Retinal pigment epithelial cell (primary cell): ENCODE data around the gene REEP5.
A peak's percentile ranks its signal among the peaks of the same experiment; 100 is the strongest.

Experiments
- DNase-seq: peaks from one replicate; pipeline ENCODE4 v3.0.0-alpha.2; 2010; ENCODE audit warnings: low read depth
- H3K4me3 ChIP-seq: 2 replicates; pipeline ENCODE4 v1.5.1; 2011; ENCODE audit warnings: mild to moderate bottlenecking, low read length, control low read depth, moderate library complexity
- TF ChIP-seq, protein P1 (sequence below): conservative IDR thresholded peaks from 2 replicates; pipeline ENCODE4 v1.5.1; 2011; ENCODE audit warnings: low read depth, low read length, control low read depth, inconsistent platforms

The REEP5 gene

GRCh38 chr5:112869948-112870347 is 52.1 kb downstream of the REEP5 start:
- no peak for DNase-seq
- TF ChIP-seq, protein P1, sequence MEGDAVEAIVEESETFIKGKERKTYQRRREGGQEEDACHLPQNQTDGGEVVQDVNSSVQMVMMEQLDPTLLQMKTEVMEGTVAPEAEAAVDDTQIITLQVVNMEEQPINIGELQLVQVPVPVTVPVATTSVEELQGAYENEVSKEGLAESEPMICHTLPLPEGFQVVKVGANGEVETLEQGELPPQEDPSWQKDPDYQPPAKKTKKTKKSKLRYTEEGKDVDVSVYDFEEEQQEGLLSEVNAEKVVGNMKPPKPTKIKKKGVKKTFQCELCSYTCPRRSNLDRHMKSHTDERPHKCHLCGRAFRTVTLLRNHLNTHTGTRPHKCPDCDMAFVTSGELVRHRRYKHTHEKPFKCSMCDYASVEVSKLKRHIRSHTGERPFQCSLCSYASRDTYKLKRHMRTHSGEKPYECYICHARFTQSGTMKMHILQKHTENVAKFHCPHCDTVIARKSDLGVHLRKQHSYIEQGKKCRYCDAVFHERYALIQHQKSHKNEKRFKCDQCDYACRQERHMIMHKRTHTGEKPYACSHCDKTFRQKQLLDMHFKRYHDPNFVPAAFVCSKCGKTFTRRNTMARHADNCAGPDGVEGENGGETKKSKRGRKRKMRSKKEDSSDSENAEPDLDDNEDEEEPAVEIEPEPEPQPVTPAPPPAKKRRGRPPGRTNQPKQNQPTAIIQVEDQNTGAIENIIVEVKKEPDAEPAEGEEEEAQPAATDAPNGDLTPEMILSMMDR = no peak
- H3K4me3 ChIP-seq = no peak overlapping the region

GRCh38 chr5:112867411-112867810 is 54.6 kb downstream of the REEP5 start:
- no peak overlapping the region for H3K4me3 ChIP-seq
- TF ChIP-seq, protein P1 = no peak
- DNase-seq = no peak

DNA sequence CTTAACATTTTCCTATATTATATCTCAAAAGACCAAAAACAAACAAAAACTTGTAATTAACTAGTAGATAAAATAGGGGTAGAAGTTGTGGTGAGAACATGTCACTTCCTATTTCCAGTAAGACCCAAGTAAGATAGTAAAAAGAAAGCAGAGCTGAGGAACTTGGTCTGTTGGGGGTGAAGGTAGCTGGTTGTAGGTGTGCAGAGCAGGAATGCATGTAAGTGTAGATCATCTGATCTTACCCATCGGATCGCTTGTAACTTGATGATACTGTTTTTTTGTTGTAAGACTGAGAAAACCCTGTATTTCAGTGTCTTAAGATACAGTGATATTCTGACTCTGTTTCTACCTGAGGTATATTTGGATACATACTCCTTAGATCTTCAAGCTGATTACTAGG is 55.3 kb downstream of the REEP5 start:
- no peak for DNase-seq

GRCh38 chr5:112865128-112865527 is 56.9 kb downstream of the REEP5 start:
- H3K4me3 ChIP-seq = no peak overlapping the region
- no peak for DNase-seq
- TF ChIP-seq, protein P1 = no peak

More for the DNA sequence above, 55.3 kb downstream of the REEP5 start:
- TF ChIP-seq, protein P1 = no peak
- H3K4me3 ChIP-seq = no peak overlapping the region

DNA sequence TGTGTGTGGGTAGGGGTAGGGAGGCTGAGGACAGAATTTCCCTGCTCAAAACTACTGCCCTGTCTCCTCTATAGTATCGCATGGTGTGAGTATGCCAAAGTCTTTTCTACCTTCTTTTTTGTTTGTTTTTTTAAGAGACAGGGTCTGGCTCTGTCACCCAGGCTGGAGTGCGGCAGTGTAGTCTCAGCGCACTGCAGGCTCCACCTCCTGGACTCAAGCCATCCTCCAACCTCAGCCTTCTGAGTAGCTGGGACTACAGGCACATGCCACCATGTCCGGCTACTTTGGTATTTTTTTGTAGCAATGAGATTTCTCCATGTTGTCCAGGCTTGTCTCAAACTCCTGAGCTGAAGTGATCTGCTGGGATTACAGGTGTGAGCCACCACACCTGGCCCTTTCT is 58.5 kb downstream of the REEP5 start:
- H3K4me3 ChIP-seq = no peak overlapping the region
- TF ChIP-seq, protein P1 = no peak

DNA sequence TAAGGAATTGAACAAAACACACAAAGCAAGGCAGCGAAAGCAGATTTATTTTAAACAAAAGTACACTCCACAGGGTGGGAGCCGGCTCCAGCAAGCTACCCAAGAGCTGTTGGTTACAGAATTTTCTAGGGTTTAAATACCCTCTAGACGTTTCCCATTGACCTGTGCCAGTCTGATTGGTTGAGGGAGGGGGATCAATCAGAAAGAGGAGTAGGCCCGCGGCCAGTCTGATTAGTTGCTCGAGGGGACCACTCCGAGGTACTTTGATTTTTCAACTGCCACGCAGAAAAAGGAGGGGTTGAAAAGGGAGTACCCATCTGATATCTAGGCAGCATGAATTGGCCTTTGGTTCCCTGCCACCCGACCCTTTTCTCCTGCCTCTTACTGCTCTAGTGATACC is 59.9 kb downstream of the REEP5 start:
- TF ChIP-seq, protein P1 = no peak
- DNase-seq = no peak

More for the DNA sequence above, 58.5 kb downstream of the REEP5 start:
- no peak for DNase-seq

DNA sequence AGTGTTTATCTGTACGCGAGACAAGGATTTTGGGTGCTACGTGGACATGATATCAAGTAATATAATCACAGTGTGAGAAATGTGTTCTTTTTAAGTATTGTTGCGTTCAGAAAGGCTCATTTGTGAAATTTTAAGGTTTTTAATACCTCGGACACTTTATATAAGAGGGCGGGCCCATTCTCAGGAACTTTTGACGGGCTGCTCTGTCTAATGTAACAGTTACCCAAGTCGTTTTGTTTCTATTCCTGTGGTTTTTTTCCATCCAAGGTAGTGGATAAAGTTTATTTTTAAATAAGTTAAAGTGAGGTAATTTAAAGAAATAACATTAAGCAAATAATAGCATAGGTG is 60.4 kb downstream of the REEP5 start:
- TF ChIP-seq, protein P1 = no peak
- peak overlapping the region; percentile 99 for H3K4me3 ChIP-seq
- no peak for DNase-seq

More for the DNA sequence above, 59.9 kb downstream of the REEP5 start:
- H3K4me3 ChIP-seq = peak overlapping the region; percentile 99
